ENCODE results near the gene ARL5C.

Gene ARL5C

GRCh38 chr17:39194089-39194984, 28.4 kb upstream of the ARL5C start:
- no peak overlapping the region for H3K4me3 ChIP-seq (ENCODE audit: low read depth, low read length)
- no peak; the same call in 1 of the 2 replicates for TF ChIP-seq CTCF (IDR thresholded peaks at IDR 0.05; ENCODE audit: borderline replicate concordance, insufficient read depth, low read depth, low read length)

GRCh38 chr17:39193346-39193745, 27.4 kb upstream of the ARL5C start:
- no peak for TF ChIP-seq CTCF (IDR thresholded peaks at IDR 0.05; ENCODE audit: borderline replicate concordance, insufficient read depth, low read depth, low read length)
- no peak overlapping the region for H3K4me3 ChIP-seq (ENCODE audit: low read depth, low read length)

- no peak overlapping the region for H3K4me3 ChIP-seq (ENCODE audit: low read depth, low read length)
- no peak for TF ChIP-seq CTCF (IDR thresholded peaks at IDR 0.05; ENCODE audit: borderline replicate concordance, insufficient read depth, low read depth, low read length)
These were observed 26.9 kb upstream of the ARL5C start for GRCh38 chr17:39192901-39193300.

- no peak for TF ChIP-seq CTCF (IDR thresholded peaks at IDR 0.05; ENCODE audit: borderline replicate concordance, insufficient read depth, low read depth, low read length)
- no peak overlapping the region for H3K4me3 ChIP-seq (ENCODE audit: low read depth, low read length)
These were observed 26.0 kb upstream of the ARL5C start for GRCh38 chr17:39191750-39192510.

GRCh38 chr17:39187152-39187830, 21.3 kb upstream of the ARL5C start:
- H3K4me3 ChIP-seq (ENCODE audit: low read depth, low read length), result no peak overlapping the region
- TF ChIP-seq CTCF (IDR thresholded peaks at IDR 0.05; ENCODE audit: borderline replicate concordance, insufficient read depth, low read depth, low read length), result no peak

GRCh38 chr17:39186481-39187002, 20.6 kb upstream of the ARL5C start:
- H3K4me3 ChIP-seq (ENCODE audit: low read depth, low read length), result no peak overlapping the region
- TF ChIP-seq CTCF (IDR thresholded peaks at IDR 0.05; ENCODE audit: borderline replicate concordance, insufficient read depth, low read depth, low read length), result no peak

All from GM12875 (cell line).